ENCODE measurements around the gene PPP1R3G. TPM values are rescaled to one million over a fixed set of nuclear protein-coding genes. Genes with fewer than 3 reads are reported as not detected.

The PPP1R3G gene
- total and polyA plus RNA-seq, 2 donors (not counting 1 experiment from before 2014, with no cell fraction given), result 0.09 to 0.25 TPM

- Histone ChIP-seq H4K20me1 (ENCODE audit: control insufficient read depth, insufficient read depth, low read length, poor library complexity, severe bottlenecking) (no peaks in the 10 kb centered on the region), H3K27me3 (replicated peaks in 1 of 4; ENCODE audit: control extremely low read depth in 1 of 4, control insufficient read depth in 3 of 4, insufficient read depth in 4 of 4, low read length in 3 of 4) (no peaks in the 10 kb centered on the region), H3K9ac (ENCODE audit: low read length) (no peak overlapping the region), H3K27ac (ENCODE audit: low read length in 2 of 2) (no peak overlapping the region), H3K4me3 (ENCODE audit: control extremely low read depth in 1 of 5, extremely low read depth in 1 of 5, insufficient read depth in 1 of 5, low read depth in 2 of 5, low read length in 4 of 5) (no peak overlapping the region), H3K36me3 (replicated peaks in 1 of 2; ENCODE audit: control extremely low read depth in 1 of 2, control insufficient read depth in 1 of 2, extremely low read depth in 1 of 2, insufficient read depth in 2 of 2, low read length in 1 of 2) (no peaks in the 10 kb centered on the region), H3K4me1 (ENCODE audit: control insufficient read depth in 2 of 2, insufficient read depth in 2 of 2, low read length in 2 of 2) (no peaks in the 10 kb centered on the region), H2AFZ (ENCODE audit: insufficient read depth, low read depth, low read length, poor library complexity, severe bottlenecking) (no peak overlapping the region), H3K9me3 (ENCODE audit: control extremely low read depth in 1 of 3, control insufficient read depth in 2 of 3, insufficient read depth in 1 of 3, low read length in 2 of 3) (peaks cover 0 to 6% (median 0%) of the 10 kb centered on the region in 3 donors), H3K79me2 (ENCODE audit: control insufficient read depth, insufficient read depth, low read length) (peaks cover 13% of the 10 kb centered on the region), H3K4me2 (replicated peaks; ENCODE audit: low read depth, low read length, poor library complexity, severe bottlenecking) (no peak overlapping the region)
- WGBS (ENCODE audit: insufficient coverage), result 97% methylated on average over 18 of the region's 18 CpGs
- TF ChIP-seq EZH2 (IDR thresholded peaks at IDR 0.05; ENCODE audit: borderline replicate concordance, insufficient read depth, low read depth, low read length, poor library complexity, severe bottlenecking) (no peak), CTCF (IDR thresholded peaks at IDR 0.05) (no peak)
- Mint-ChIP-seq H3K27ac (no peak overlapping the region), H3K4me3 (no peak overlapping the region), H3K9me3 (ENCODE audit: insufficient read depth) (no peaks in the 10 kb centered on the region), H3K4me1 (no peaks in the 10 kb centered on the region), H3K27me3 (no peaks in the 10 kb centered on the region)
- CTCF ChIA-PET, result no interaction called here
- DNase-seq (no peak), ATAC-seq (ENCODE audit: low read depth) (no peak)
- intact Hi-C loops (cut with micrococcal nuclease), result no loop called here
- POLR2A ChIA-PET, result no interaction called here
Observed at GRCh38 chr6:5122504-5123112, 37.5 kb downstream of the PPP1R3G start.

GRCh38 chr6:5123296-5124143 is 38.4 kb downstream of the PPP1R3G start:
- DNase-seq, result no peak
- Histone ChIP-seq H3K79me2 (ENCODE audit: control insufficient read depth, insufficient read depth, low read length) (peaks cover 13% of the 10 kb centered on the region), H3K27ac (ENCODE audit: low read length in 2 of 2) (no peak overlapping the region), H4K20me1 (ENCODE audit: control insufficient read depth, insufficient read depth, low read length, poor library complexity, severe bottlenecking) (no peaks in the 10 kb centered on the region), H3K27me3 (replicated peaks in 1 of 4; ENCODE audit: control extremely low read depth in 1 of 4, control insufficient read depth in 3 of 4, insufficient read depth in 4 of 4, low read length in 3 of 4) (no peaks in the 10 kb centered on the region), H3K36me3 (replicated peaks in 1 of 2; ENCODE audit: control extremely low read depth in 1 of 2, control insufficient read depth in 1 of 2, extremely low read depth in 1 of 2, insufficient read depth in 2 of 2, low read length in 1 of 2) (no peaks in the 10 kb centered on the region), H3K4me2 (replicated peaks; ENCODE audit: low read depth, low read length, poor library complexity, severe bottlenecking) (no peak overlapping the region), H3K9me3 (ENCODE audit: control extremely low read depth in 1 of 3, control insufficient read depth in 2 of 3, insufficient read depth in 1 of 3, low read length in 2 of 3) (peaks cover 0 to 6% (median 0%) of the 10 kb centered on the region in 3 donors), H3K9ac (ENCODE audit: low read length) (no peak overlapping the region), H3K4me3 (ENCODE audit: control extremely low read depth in 1 of 5, extremely low read depth in 1 of 5, insufficient read depth in 1 of 5, low read depth in 2 of 5, low read length in 4 of 5) (no peak overlapping the region), H2AFZ (ENCODE audit: insufficient read depth, low read depth, low read length, poor library complexity, severe bottlenecking) (no peak overlapping the region), H3K4me1 (ENCODE audit: control insufficient read depth in 2 of 2, insufficient read depth in 2 of 2, low read length in 2 of 2) (peaks cover 5 to 6% of the 10 kb centered on the region in 2 donors)
- CTCF ChIA-PET, result no interaction called here
- TF ChIP-seq EZH2 (IDR thresholded peaks at IDR 0.05; ENCODE audit: borderline replicate concordance, insufficient read depth, low read depth, low read length, poor library complexity, severe bottlenecking), result no peak
- no peak for TF ChIP-seq CTCF (IDR thresholded peaks at IDR 0.05)
- no peak for ATAC-seq (ENCODE audit: low read depth)
- no peak overlapping the region for H3K27ac Mint-ChIP-seq
- H3K4me1 Mint-ChIP-seq, result peaks cover 8% of the 10 kb centered on the region
- 90% methylated on average over 20 of the region's 20 CpGs for WGBS (ENCODE audit: insufficient coverage)
- POLR2A ChIA-PET, result no interaction called here
- intact Hi-C loops (cut with micrococcal nuclease), result no loop called here
- no peak overlapping the region for H3K4me3 Mint-ChIP-seq
- no peaks in the 10 kb centered on the region for H3K27me3 Mint-ChIP-seq
- no peaks in the 10 kb centered on the region for H3K9me3 Mint-ChIP-seq (ENCODE audit: insufficient read depth)
